Endothelial cell of umbilical vein (primary cell): ENCODE measurements around the gene OSBPL5. TPM values are rescaled to one million over a fixed set of nuclear protein-coding genes. Genes with fewer than 3 reads are reported as not detected.

Experiments used
- BruUV-seq: library from RNA; stranded (reverse); fragments of 400-500 nt; replicated peaks from 2 replicates; lab custom pipeline; 2021; lab: Mats Ljungman, UMichigan
- CTCF ChIA-PET: fragments of 300-600, 350-600 bp; sonication (Branson Sonifier 250); formaldehyde crosslinking; loops from one replicate; lab custom pipeline; 2021; ENCODE audit warnings: antibody characterized with exemption, inconsistent platforms; lab: Charles Lee
- POLR2A ChIA-PET: fragments of 300-600, 350-600 bp; sonication (Branson Sonifier 250); formaldehyde crosslinking; loops from one replicate; lab custom pipeline; 2021; ENCODE audit warnings: antibody characterized with exemption, inconsistent platforms; lab: Charles Lee
- DNase-seq: peaks from one replicate; pipeline ENCODE4 v3.0.0-alpha.2; 2011; ENCODE audit warnings: low read depth, low spot score
- FAIRE-seq: peaks from 2 replicates; lab custom pipeline; 2011; peaks lifted over from hg19 to GRCh38; lab: Jason Lieb, UNC
- H2AFZ ChIP-seq: 2 replicates; pipeline ENCODE4 v1.6.0; 2012; ENCODE audit warnings: low read depth, low read length, control low read depth, inconsistent platforms
- H3K27ac ChIP-seq: 2 replicates; pipeline ENCODE4 v1.5.1; 2011; ENCODE audit warnings: low read depth, mild to moderate bottlenecking, control low read depth, low read length, moderate library complexity; ENCODE audit not compliant: insufficient read depth
- H3K27me3 ChIP-seq, 2 experiments: 2 replicates each; pipeline versions ENCODE4 v1.6.0 to v1.6.1; 2011; ENCODE audit warnings: low read length in 2 of 2, mixed read lengths in 1 of 2; ENCODE audit not compliant: control insufficient read depth in 2 of 2, insufficient read depth in 2 of 2
- H3K36me3 ChIP-seq, 2 experiments: 2 replicates in 1 of 2; 3 replicates in 1 of 2; pipeline ENCODE4 v1.5.1; 2011; ENCODE audit warnings: low read length in 2 of 2, mild to moderate bottlenecking in 1 of 2, moderate library complexity in 1 of 2; ENCODE audit not compliant: control insufficient read depth in 2 of 2, insufficient read depth in 2 of 2; ENCODE audit errors: extremely low read depth in 1 of 2
- H3K4me1 ChIP-seq: 3 replicates; pipeline ENCODE4 v1.5.1; 2011; ENCODE audit warnings: mild to moderate bottlenecking, low read length; ENCODE audit not compliant: control insufficient read depth, insufficient read depth; ENCODE audit errors: extremely low read depth
- H3K4me2 ChIP-seq: 2 replicates; pipeline ENCODE4 v1.6.1; 2011; ENCODE audit warnings: low read length, control low read depth, mixed read lengths; ENCODE audit not compliant: insufficient read depth
- H3K4me3 ChIP-seq, 3 experiments: fragments of 200-600 bp in 1 of 3; sonication (generic), shearing (Covaris generic) in 1 of 3; replicated peaks in 1 of 3; 2 replicates each; pipeline ENCODE4 v1.5.1; 2011 to 2016; ENCODE audit warnings: control low read depth in 3 of 3, low read length in 3 of 3, mild to moderate bottlenecking in 2 of 3, inconsistent platforms in 1 of 3, low read depth in 1 of 3, moderate library complexity in 1 of 3; ENCODE audit not compliant: insufficient read depth in 1 of 3
- H3K79me2 ChIP-seq: 2 replicates; pipeline ENCODE4 v1.6.0; 2012; ENCODE audit warnings: low read length, inconsistent platforms; ENCODE audit not compliant: control insufficient read depth, insufficient read depth
- H3K9ac ChIP-seq: replicated peaks from 2 replicates; pipeline ENCODE3; 2011; ENCODE audit warnings: low read length, control low read depth; ENCODE audit not compliant: insufficient read depth; ENCODE audit errors: extremely low read depth
- H3K9me1 ChIP-seq: replicated peaks from 3 replicates; pipeline ENCODE4 v1.6.0; 2011; ENCODE audit warnings: mild to moderate bottlenecking, low read length; ENCODE audit not compliant: control insufficient read depth, insufficient read depth; ENCODE audit errors: extremely low read depth
- H3K9me3 ChIP-seq: replicated peaks from 2 replicates; pipeline ENCODE4 v1.5.1; 2012; ENCODE audit warnings: low read length, inconsistent platforms; ENCODE audit not compliant: control insufficient read depth, insufficient read depth
- H4K20me1 ChIP-seq: replicated peaks from 2 replicates; pipeline ENCODE3; 2011; ENCODE audit warnings: mild to moderate bottlenecking, low read length; ENCODE audit not compliant: control insufficient read depth, insufficient read depth; ENCODE audit errors: extremely low read depth
- CTCF ChIP-seq, 2 donors: IDR thresholded peaks; 1 replicate in 1 of 2; 2 replicates in 1 of 2; pipeline ENCODE4 v1.5.1; 2011; ENCODE audit warnings: low read length in 2 of 2, mild to moderate bottlenecking in 2 of 2, moderate library complexity in 2 of 2, control low read depth in 1 of 2, inconsistent platforms in 1 of 2, low read depth in 1 of 2; ENCODE audit not compliant: insufficient read depth in 1 of 2; ENCODE audit errors: extremely low read depth in 1 of 2
- EZH2 ChIP-seq: IDR thresholded peaks from 2 replicates; pipeline ENCODE4 v1.6.1; 2012; ENCODE audit warnings: borderline replicate concordance, low read depth, mild to moderate bottlenecking, moderate library complexity, low read length, inconsistent platforms; ENCODE audit not compliant: severe bottlenecking
- FOS ChIP-seq: IDR thresholded peaks from 2 replicates; pipeline ENCODE4 v1.6.1; 2011; ENCODE audit warnings: mild to moderate bottlenecking, low read length, moderate library complexity, borderline replicate concordance; ENCODE audit not compliant: insufficient read depth
- GATA2 ChIP-seq: IDR thresholded peaks from 2 replicates; pipeline ENCODE4 v1.7.0; 2011; ENCODE audit warnings: low read depth, mild to moderate bottlenecking, moderate library complexity, mixed read lengths, low read length; ENCODE audit not compliant: insufficient read length, insufficient read depth
- JUN ChIP-seq: IDR thresholded peaks from 2 replicates; pipeline ENCODE4 v1.6.1; 2011; ENCODE audit warnings: borderline replicate concordance, low read depth; ENCODE audit not compliant: insufficient read length, insufficient read depth
- MAX ChIP-seq: IDR thresholded peaks from 2 replicates; pipeline ENCODE4 v1.6.1; 2011; ENCODE audit not compliant: insufficient read depth, insufficient read length
- MYC ChIP-seq: IDR thresholded peaks from one replicate; pipeline ENCODE4 v1.6.1; 2011; ENCODE audit warnings: mild to moderate bottlenecking, low read depth, low read length
- POLR2A ChIP-seq: IDR thresholded peaks from 2 replicates; pipeline ENCODE4 v1.6.1; 2012; ENCODE audit warnings: low read depth, mild to moderate bottlenecking, control low read depth, low read length
- POLR2AphosphoS5 ChIP-seq: IDR thresholded peaks from 2 replicates; pipeline ENCODE4 v1.6.1; 2012; ENCODE audit warnings: low read depth, mild to moderate bottlenecking, control low read depth, low read length, moderate library complexity; ENCODE audit not compliant: insufficient read depth
- dilution Hi-C: fragments of 300-500 bp; cut with MboI; formaldehyde crosslinking; loops from one replicate; pipeline ENCODE4 v1.15.0; 2019; ENCODE audit warnings: low sequenced_read_pairs; ENCODE audit not compliant: extremely low pct_ligation_motif_present
- intact Hi-C: fragments of 100-400 bp; cut with micrococcal nuclease; formaldehyde crosslinking; loops from one replicate; pipeline ENCODE4 v1.10.0; 2022
- polyA plus RNA-seq, 4 experiments: library from polyadenylated mRNA; depleted of rRNA in 3 of 4; stranded (reverse) in 3 of 4; unstranded in 1 of 4; fragments of >200 nt; gene quantifications; 2 replicates each; pipeline versions ENCODE4 v1.2.1 to v1.2.3, GENCODE V29; 2011 to 2012; ENCODE audit warnings: missing spikeins in 1 of 4
- total RNA-seq: library from RNA; stranded (reverse); gene quantifications from 2 replicates; pipeline ENCODE4 v1.2.3, GENCODE V29; 2021

Gene OSBPL5
- total and polyA plus RNA-seq, 2 donors (not counting 3 experiments of a cell fraction or from before 2014, with no cell fraction given), result 8.7 to 37.7 TPM

- Histone ChIP-seq H3K9me3 (no peaks in the 10 kb centered on the region), H3K9me1 (no peaks in the 10 kb centered on the region), H4K20me1 (no peaks in the 10 kb centered on the region), H3K79me2 (peaks cover 17% of the 10 kb centered on the region), H3K9ac (no peak overlapping the region), H3K36me3 (no peaks in the 10 kb centered on the region), H3K27ac (no peak overlapping the region), H2AFZ (no peak overlapping the region), H3K4me2 (no peak overlapping the region), H3K4me1 (peaks cover 11% of the 10 kb centered on the region), H3K4me3 (no peak overlapping the region), H3K27me3 (no peaks in the 10 kb centered on the region)
- CTCF ChIA-PET, result no interaction called here
- DNase-seq (no peak), FAIRE-seq (no peak)
- TF ChIP-seq POLR2A (no peak), JUN (no peak), FOS (no peak), MYC (no peak), GATA2 (no peak), POLR2AphosphoS5 (no peak), CTCF (IDR thresholded peaks at IDR 0.05; ENCODE audit: extremely low read depth in 1 of 2, insufficient read depth in 1 of 2, low read depth in 1 of 2, low read length in 2 of 2) (no peak), EZH2 (no peak), MAX (no peak)
- POLR2A ChIA-PET, result no interaction called here
- dilution Hi-C loops, result no loop called here
- intact Hi-C loops, result loop anchor here (5.0 to 10.0 kb wide), 2 partner anchors 50 to 233 kb away; partner anchors contain the start of gene MRGPRG
- BruUV-seq, result no TSS peak
Measured at GRCh38 chr11:3167143-3168119, 2.3 kb upstream of the OSBPL5 start.
